Measurements from ENCODE around the gene FBXO45.
"Not testable (repeated sequence)": the region's sequence is repeated elsewhere in the genome, so short reads cannot be mapped to it uniquely, and the experiment has no call there.

GRCh38 chr3:196597971-196598733 is 29.7 kb downstream of the FBXO45 start:
- TF ChIP-seq JUN (IDR thresholded peaks at IDR 0.05); CEBPB (IDR thresholded peaks at IDR 0.05); CTCF (IDR thresholded peaks at IDR 0.05); EP300 (IDR thresholded peaks at IDR 0.05); PBX3 (IDR thresholded peaks at IDR 0.05); POLR2A (IDR thresholded peaks at IDR 0.05; ENCODE audit: low read length); TFCP2L1 (CRISPR knock-in tag; IDR thresholded peaks at IDR 0.05); KDM5A (IDR thresholded peaks at IDR 0.05); RFX5 (IDR thresholded peaks at IDR 0.05); MYC (IDR thresholded peaks at IDR 0.05; ENCODE audit: borderline replicate concordance, low read length); MAFK (IDR thresholded peaks at IDR 0.05; ENCODE audit: partially characterized antibody); POLR2AphosphoS2 (conservative IDR thresholded peaks at IDR 0.05; ENCODE audit: low read length); HMGXB4 (CRISPR knock-in tag; IDR thresholded peaks at IDR 0.05; ENCODE audit: borderline replicate concordance): not testable (repeated sequence)

All from A549 (cell line).